HepG2 (cell line): ENCODE data around the gene ACAT2. TPM values are rescaled to one million over a fixed set of nuclear protein-coding genes. Genes with fewer than 3 reads are reported as not detected.

Experiments
- ARNT ChIP-seq: fragments of 450-650 bp; IDR thresholded peaks from 2 replicates; pipeline ENCODE4 v1.6.1; 2017
- HNF1A ChIP-seq, 2 experiments: sonication (generic) in 1 of 2; formaldehyde crosslinking in 1 of 2; IDR thresholded peaks; 2 replicates each; pipeline versions ENCODE4 v1.4.0 to v1.6.1; 2016 to 2020; ENCODE audit warnings: borderline replicate concordance in 1 of 2, low read depth in 1 of 2, mild to moderate bottlenecking in 1 of 2, missing genetic modification reagents in 1 of 2
- KDM6A ChIP-seq: IDR thresholded peaks from 2 replicates; pipeline ENCODE4 v1.6.1; 2016; ENCODE audit warnings: low read depth
- KMT2A ChIP-seq: sonication (generic); formaldehyde crosslinking; IDR thresholded peaks from 2 replicates; pipeline ENCODE4 v1.4.0; 2020; ENCODE audit warnings: missing genetic modification reagents
- MAFG ChIP-seq: sonication (generic); formaldehyde crosslinking; IDR thresholded peaks from 2 replicates; pipeline ENCODE4 v1.5.1; 2020; ENCODE audit warnings: mild to moderate bottlenecking, missing genetic modification reagents
- RFXANK ChIP-seq: IDR thresholded peaks from 2 replicates; pipeline ENCODE4 v1.6.1; 2016
- SNAPC2 ChIP-seq: sonication (generic); formaldehyde crosslinking; IDR thresholded peaks from 2 replicates; pipeline ENCODE4 v1.8.1; 2022; ENCODE audit warnings: mild to moderate bottlenecking, missing genetic modification reagents
- SRSF1 ChIP-seq: fragments of 200-400 bp; formaldehyde crosslinking; optimal IDR thresholded peaks from 2 replicates; pipeline ENCODE3; 2017; ENCODE audit warnings: mild to moderate bottlenecking, low read depth, low read length, moderate library complexity
- ZNF17 ChIP-seq: sonication (generic); formaldehyde crosslinking; IDR thresholded peaks from 2 replicates; pipeline ENCODE4 v1.5.0; 2020; ENCODE audit warnings: mild to moderate bottlenecking, missing genetic modification reagents
- ZNF503 ChIP-seq: sonication (generic); formaldehyde crosslinking; IDR thresholded peaks from 2 replicates; pipeline ENCODE4 v1.4.0; 2020; ENCODE audit warnings: missing genetic modification reagents
- ZNF678 ChIP-seq: sonication (generic); formaldehyde crosslinking; IDR thresholded peaks from 2 replicates; pipeline ENCODE4 v1.4.0; 2020; ENCODE audit warnings: mild to moderate bottlenecking, missing genetic modification reagents
- ZSCAN5A ChIP-seq: sonication (generic); formaldehyde crosslinking; IDR thresholded peaks from 2 replicates; pipeline ENCODE4 v1.8.0; 2022; ENCODE audit warnings: mild to moderate bottlenecking, missing genetic modification reagents, borderline replicate concordance
- polyA plus RNA-seq, 8 experiments: library from polyadenylated mRNA; depleted of rRNA in 3 of 8; stranded (reverse) in 7 of 8; unstranded in 1 of 8; fragments of >200 nt; fragmentation: Illumina TruSeq in 4 of 8; extraction: Trizol in 4 of 8; gene quantifications; 2 replicates each; pipeline versions ENCODE4 v1.2.1 to v1.2.3, GENCODE V29; 2011 to 2016; ENCODE audit warnings: low read depth in 4 of 8, missing spikeins in 1 of 8, mixed read lengths in 1 of 8; ENCODE audit not compliant: insufficient read depth in 1 of 8
- total RNA-seq, 5 experiments: library from RNA; depleted of rRNA; stranded (reverse); fragments of >200 nt; fragmentation: Illumina TruSeq; extraction: Trizol; gene quantifications; 2 replicates each; pipeline ENCODE4 v1.2.3, GENCODE V29; 2016; ENCODE audit warnings: low read depth in 1 of 5
- TF ChIP-seq, protein P1 (sequence below): IDR thresholded peaks from 2 replicates; pipeline ENCODE4 v1.6.1; 2016; ENCODE audit warnings: low read depth
- TF ChIP-seq, protein P2 (sequence below): sonication (generic); formaldehyde crosslinking; IDR thresholded peaks from 2 replicates; pipeline ENCODE4 v1.8.0; 2022; ENCODE audit warnings: mild to moderate bottlenecking, missing genetic modification reagents; ENCODE audit not compliant: insufficient replicate concordance

The ACAT2 gene
- total and polyA plus RNA-seq, 2 of the 13 experiments (the other 11 are each of a cell fraction or from before 2014, with no cell fraction given), result 121 to 534 TPM

DNA sequence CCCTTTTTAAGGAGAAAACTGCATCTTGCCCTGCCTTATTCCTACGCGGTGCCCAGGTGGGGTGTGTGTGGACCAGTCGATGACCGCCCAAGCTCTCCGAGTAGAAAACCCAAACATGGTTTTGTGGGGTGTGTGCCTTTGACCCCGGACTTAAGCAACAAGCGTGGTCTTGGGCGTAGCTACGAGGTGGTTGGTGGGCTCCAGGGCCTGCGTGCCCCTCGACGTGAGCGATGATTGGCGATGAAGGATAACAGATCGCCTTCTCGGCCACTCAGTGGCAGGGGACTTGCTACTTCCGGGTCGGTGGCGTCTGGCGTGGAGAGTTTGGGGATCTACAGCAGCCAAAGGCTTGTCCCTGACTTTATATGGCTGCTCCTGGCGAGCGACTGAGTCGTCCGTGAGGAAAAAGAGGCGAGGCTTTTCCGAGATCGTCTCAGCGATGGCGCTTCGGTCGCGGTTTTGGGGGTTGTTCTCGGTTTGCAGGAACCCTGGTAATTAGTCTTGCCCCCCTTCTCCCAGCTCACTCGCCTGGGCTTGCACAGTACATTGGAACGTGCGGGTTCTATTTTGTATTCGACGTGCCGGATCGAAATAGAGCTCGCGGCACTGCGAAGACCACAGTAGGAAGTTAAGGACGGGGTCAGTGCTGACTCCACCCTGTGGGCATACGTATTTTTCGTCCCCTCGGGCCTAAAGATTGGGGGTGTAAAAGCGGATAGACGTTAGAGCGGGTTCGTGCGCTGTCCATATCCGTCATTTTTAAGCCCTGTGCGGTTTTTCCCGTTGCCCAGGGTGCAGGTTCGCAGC lies 28.5 kb downstream of the ACAT2 start, which contains the start of gene MRPL18 (continued):
- TF ChIP-seq ARNT, result no peak
- TF ChIP-seq ZNF678 (CRISPR knock-in tag), result no peak
- no peak for TF ChIP-seq MAFG (CRISPR knock-in tag)
- TF ChIP-seq KDM6A (CRISPR knock-in tag), result 0 out of 2 replicates have a peak, but pooled peaks have one; percentile 5
- TF ChIP-seq ZNF503 (CRISPR knock-in tag), result 0 out of 2 replicates have a peak, but pooled peaks have one; percentile 12
- TF ChIP-seq ZSCAN5A (CRISPR knock-in tag), result no peak
- TF ChIP-seq, protein P1, sequence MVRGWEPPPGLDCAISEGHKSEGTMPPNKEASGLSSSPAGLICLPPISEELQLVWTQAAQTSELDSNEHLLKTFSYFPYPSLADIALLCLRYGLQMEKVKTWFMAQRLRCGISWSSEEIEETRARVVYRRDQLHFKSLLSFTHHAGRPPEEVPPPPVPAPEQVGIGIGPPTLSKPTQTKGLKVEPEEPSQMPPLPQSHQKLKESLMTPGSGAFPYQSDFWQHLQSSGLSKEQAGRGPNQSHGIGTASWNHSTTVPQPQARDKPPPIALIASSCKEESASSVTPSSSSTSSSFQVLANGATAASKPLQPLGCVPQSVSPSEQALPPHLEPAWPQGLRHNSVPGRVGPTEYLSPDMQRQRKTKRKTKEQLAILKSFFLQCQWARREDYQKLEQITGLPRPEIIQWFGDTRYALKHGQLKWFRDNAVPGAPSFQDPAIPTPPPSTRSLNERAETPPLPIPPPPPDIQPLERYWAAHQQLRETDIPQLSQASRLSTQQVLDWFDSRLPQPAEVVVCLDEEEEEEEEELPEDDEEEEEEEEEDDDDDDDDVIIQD (CRISPR knock-in tag), result no peak
- TF ChIP-seq SRSF1, result no peak
- TF ChIP-seq SNAPC2 (CRISPR knock-in tag), result no peak; the same call in 1 of the 2 replicates
- peak; percentile 94 for TF ChIP-seq KMT2A (CRISPR knock-in tag)
- TF ChIP-seq, protein P2, sequence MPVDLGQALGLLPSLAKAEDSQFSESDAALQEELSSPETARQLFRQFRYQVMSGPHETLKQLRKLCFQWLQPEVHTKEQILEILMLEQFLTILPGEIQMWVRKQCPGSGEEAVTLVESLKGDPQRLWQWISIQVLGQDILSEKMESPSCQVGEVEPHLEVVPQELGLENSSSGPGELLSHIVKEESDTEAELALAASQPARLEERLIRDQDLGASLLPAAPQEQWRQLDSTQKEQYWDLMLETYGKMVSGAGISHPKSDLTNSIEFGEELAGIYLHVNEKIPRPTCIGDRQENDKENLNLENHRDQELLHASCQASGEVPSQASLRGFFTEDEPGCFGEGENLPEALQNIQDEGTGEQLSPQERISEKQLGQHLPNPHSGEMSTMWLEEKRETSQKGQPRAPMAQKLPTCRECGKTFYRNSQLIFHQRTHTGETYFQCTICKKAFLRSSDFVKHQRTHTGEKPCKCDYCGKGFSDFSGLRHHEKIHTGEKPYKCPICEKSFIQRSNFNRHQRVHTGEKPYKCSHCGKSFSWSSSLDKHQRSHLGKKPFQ, result peak; percentile 72
- no peak for TF ChIP-seq ZNF17
- no peak for TF ChIP-seq RFXANK (CRISPR knock-in tag)
- TF ChIP-seq HNF1A (IDR thresholded peaks at IDR 0.05; ENCODE audit: low read depth), result no peak
- TF ChIP-seq HNF1A (CRISPR knock-in tag; IDR thresholded peaks at IDR 0.05; ENCODE audit: borderline replicate concordance), result no peak
